AG09319 (cell line): ENCODE measurements around the gene MAST3.
A peak's percentile ranks its signal among the peaks of the same experiment; 100 is the strongest.

Experiments
- DNase-seq: peaks from one replicate; pipeline ENCODE4 v3.0.0-alpha.2; 2010; ENCODE audit warnings: low read depth; ENCODE audit errors: extremely low read depth
- CTCF ChIP-seq: IDR thresholded peaks from 2 replicates; pipeline ENCODE4 v1.5.1; 2011; ENCODE audit warnings: low read depth, mild to moderate bottlenecking, inconsistent platforms, low read length, moderate library complexity

Gene MAST3

GRCh38 chr19:18192673-18193387 is 95.3 kb downstream of the MAST3 start, which contains the start of gene MPV17L2:
TSS of gene MPV17L2 (plus strand) at chr19:18193218. CDS start at chr19:18193282, 64 bp downstream.
- no peak for TF ChIP-seq CTCF
- DNase-seq, result peak; percentile 100

GRCh38 chr19:18193388-18194180 is 96.0 kb downstream of the MAST3 start:
- no peak for DNase-seq
- no peak; the same call in 1 of the 2 replicates for TF ChIP-seq CTCF

- no peak for TF ChIP-seq CTCF
- DNase-seq, result no peak
These were observed 96.6 kb downstream of the MAST3 start for GRCh38 chr19:18194181-18194530.

GRCh38 chr19:18194554-18195238 is 97.1 kb downstream of the MAST3 start:
- no peak for DNase-seq
- no peak for TF ChIP-seq CTCF

- TF ChIP-seq CTCF, result no peak
- DNase-seq, result no peak
These were observed 98.9 kb downstream of the MAST3 start for GRCh38 chr19:18196511-18196845.

- no peak for TF ChIP-seq CTCF
- no peak for DNase-seq
These were observed 99.7 kb downstream of the MAST3 start for GRCh38 chr19:18197306-18197705.

GRCh38 chr19:18197941-18198340 is 100.4 kb downstream of the MAST3 start:
- DNase-seq, result no peak
- no peak for TF ChIP-seq CTCF
